ENCODE results near the gene FOXO1.

Gene FOXO1

GRCh38 chr13:40617801-40618356 is 48.6 kb downstream of the FOXO1 start:
- Histone ChIP-seq H3K23ac (ENCODE audit: low read length) (no peak overlapping the region), H3K4me2 (ENCODE audit: low read length) (no peak overlapping the region), H3K9me3 (ENCODE audit: insufficient read depth, low read depth, low read length) (no peaks in the 10 kb centered on the region), H3K18ac (ENCODE audit: low read length) (no peak overlapping the region), H3K27ac (ENCODE audit: low read depth, low read length) (no peak overlapping the region), H3K36me3 (ENCODE audit: control insufficient read depth in 1 of 2, insufficient read depth in 2 of 2, low read length in 2 of 2) (peaks cover 3 to 5% of the 10 kb centered on the region in 2 experiments), H3K14ac (ENCODE audit: low read length) (no peak overlapping the region), H4K8ac (ENCODE audit: low read depth, low read length) (no peak overlapping the region), H2BK12ac (ENCODE audit: low read length) (no peak overlapping the region), H4K12ac (ENCODE audit: low read depth, low read length) (no peak overlapping the region), H3K79me2 (ENCODE audit: control insufficient read depth, insufficient read depth, low read length, poor library complexity) (peaks cover 16% of the 10 kb centered on the region), H3K4me3 (ENCODE audit: low read depth, low read length) (no peak overlapping the region), H3K4me1 (ENCODE audit: control insufficient read depth in 1 of 2, insufficient read depth in 2 of 2, low read length in 2 of 2) (peaks cover 16 to 22% of the 10 kb centered on the region in 2 experiments), H3K4ac (ENCODE audit: low read depth, low read length) (peak overlapping the region; percentile 19), H2BK5ac (ENCODE audit: low read depth, low read length, poor library complexity) (no peak overlapping the region), H2AK5ac (ENCODE audit: low read length) (no peak overlapping the region), H2AFZ (ENCODE audit: insufficient read depth, low read length, poor library complexity) (no peak overlapping the region), H3K9ac (ENCODE audit: low read length) (no peak overlapping the region), H3K27me3 (ENCODE audit: insufficient read depth, low read length) (no peaks in the 10 kb centered on the region), H4K91ac (ENCODE audit: low read depth, low read length) (no peak overlapping the region), H3K79me1 (ENCODE audit: low read length) (peaks cover 2% of the 10 kb centered on the region), H2BK120ac (ENCODE audit: insufficient read depth, low read length, poor library complexity) (no peak overlapping the region)
- WGBS (ENCODE audit: extremely low coverage, insufficient coverage, insufficient read length), result no CpG with 5 or more reads among the region's 8 CpGs
- DNase-seq, result peak; percentile 34 to 58

- no CpG with 5 or more reads among the region's 7 CpGs for WGBS (ENCODE audit: extremely low coverage, insufficient coverage, insufficient read length)
- Histone ChIP-seq H3K18ac (ENCODE audit: low read length) (no peak overlapping the region), H2AK5ac (ENCODE audit: low read length) (no peak overlapping the region), H2BK5ac (ENCODE audit: low read depth, low read length, poor library complexity) (no peak overlapping the region), H4K8ac (ENCODE audit: low read depth, low read length) (no peak overlapping the region), H3K4me1 (ENCODE audit: control insufficient read depth in 1 of 2, insufficient read depth in 2 of 2, low read length in 2 of 2) (peaks cover 14 to 24% of the 10 kb centered on the region in 2 experiments), H3K79me2 (ENCODE audit: control insufficient read depth, insufficient read depth, low read length, poor library complexity) (peaks cover 20% of the 10 kb centered on the region), H3K4me3 (ENCODE audit: low read depth, low read length) (no peak overlapping the region), H3K14ac (ENCODE audit: low read length) (no peak overlapping the region), H3K79me1 (ENCODE audit: low read length) (peaks cover 2% of the 10 kb centered on the region), H3K9me3 (ENCODE audit: insufficient read depth, low read depth, low read length) (no peaks in the 10 kb centered on the region), H3K36me3 (ENCODE audit: control insufficient read depth in 1 of 2, insufficient read depth in 2 of 2, low read length in 2 of 2) (peaks cover 3 to 5% of the 10 kb centered on the region in 2 experiments), H3K4ac (ENCODE audit: low read depth, low read length) (peak overlapping the region; percentile 49), H3K4me2 (ENCODE audit: low read length) (no peak overlapping the region), H2BK12ac (ENCODE audit: low read length) (no peak overlapping the region), H4K91ac (ENCODE audit: low read depth, low read length) (no peak overlapping the region), H3K9ac (ENCODE audit: low read length) (no peak overlapping the region), H3K23ac (ENCODE audit: low read length) (no peak overlapping the region), H2BK120ac (ENCODE audit: insufficient read depth, low read length, poor library complexity) (no peak overlapping the region), H2AFZ (ENCODE audit: insufficient read depth, low read length, poor library complexity) (no peak overlapping the region), H3K27me3 (ENCODE audit: insufficient read depth, low read length) (no peaks in the 10 kb centered on the region), H4K12ac (ENCODE audit: low read depth, low read length) (no peak overlapping the region), H3K27ac (ENCODE audit: low read depth, low read length) (no peak overlapping the region)
- DNase-seq, result no peak
These were observed 50.8 kb downstream of the FOXO1 start for GRCh38 chr13:40615619-40616018.

DNA sequence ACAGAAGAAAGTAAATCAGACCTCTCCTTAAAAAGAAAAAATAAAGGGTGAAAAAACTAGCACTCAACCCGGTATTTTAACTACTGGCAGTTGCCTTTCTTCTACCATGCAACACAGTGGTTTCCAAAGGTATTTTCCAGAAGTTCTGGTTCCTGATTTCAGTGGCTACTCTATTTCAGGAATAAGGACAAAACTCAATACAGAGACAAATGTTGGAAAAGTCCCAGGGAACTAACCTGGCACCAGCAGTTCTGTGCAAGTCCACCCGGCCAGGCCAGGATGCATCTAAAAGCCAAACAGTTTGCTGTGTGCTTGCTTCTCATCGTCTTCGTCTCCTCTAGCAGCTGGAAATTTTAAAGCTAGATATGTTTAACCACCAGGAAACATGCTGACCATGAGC is 52.5 kb downstream of the FOXO1 start:
- H3K4ac ChIP-seq (ENCODE audit: low read depth, low read length), result peak overlapping the region; percentile 75
- no peak overlapping the region for H2AFZ ChIP-seq (ENCODE audit: insufficient read depth, low read length, poor library complexity)
- H3K79me1 ChIP-seq (ENCODE audit: low read length), result peaks cover 2% of the 10 kb centered on the region
- no peak overlapping the region for H4K12ac ChIP-seq (ENCODE audit: low read depth, low read length)
- no peak for DNase-seq
- no peak overlapping the region for H3K9ac ChIP-seq (ENCODE audit: low read length)
- no peak overlapping the region for H3K18ac ChIP-seq (ENCODE audit: low read length)
- H4K8ac ChIP-seq (ENCODE audit: low read depth, low read length), result no peak overlapping the region
- no peak overlapping the region for H3K27ac ChIP-seq (ENCODE audit: low read depth, low read length)
- no peak overlapping the region for H2BK12ac ChIP-seq (ENCODE audit: low read length)
- H4K91ac ChIP-seq (ENCODE audit: low read depth, low read length), result no peak overlapping the region
- peaks cover 18% of the 10 kb centered on the region for H3K79me2 ChIP-seq (ENCODE audit: control insufficient read depth, insufficient read depth, low read length, poor library complexity)
- H3K4me3 ChIP-seq (ENCODE audit: low read depth, low read length), result no peak overlapping the region
- WGBS (ENCODE audit: extremely low coverage, insufficient coverage, insufficient read length), result no CpG with 5 or more reads among the region's 4 CpGs
- H3K9me3 ChIP-seq (ENCODE audit: insufficient read depth, low read depth, low read length), result no peaks in the 10 kb centered on the region
- no peak overlapping the region for H3K23ac ChIP-seq (ENCODE audit: low read length)
- H3K27me3 ChIP-seq (ENCODE audit: insufficient read depth, low read length), result no peaks in the 10 kb centered on the region
- H2BK120ac ChIP-seq (ENCODE audit: insufficient read depth, low read length, poor library complexity), result no peak overlapping the region
- no peak overlapping the region for H2AK5ac ChIP-seq (ENCODE audit: low read length)
- peaks cover 3% of the 10 kb centered on the region in 2 experiments for H3K36me3 ChIP-seq (ENCODE audit: control insufficient read depth in 1 of 2, insufficient read depth in 2 of 2, low read length in 2 of 2)
- H2BK5ac ChIP-seq (ENCODE audit: low read depth, low read length, poor library complexity), result no peak overlapping the region
- peaks cover 14 to 22% of the 10 kb centered on the region in 2 experiments for H3K4me1 ChIP-seq (ENCODE audit: control insufficient read depth in 1 of 2, insufficient read depth in 2 of 2, low read length in 2 of 2)
- no peak overlapping the region for H3K4me2 ChIP-seq (ENCODE audit: low read length)
- H3K14ac ChIP-seq (ENCODE audit: low read length), result no peak overlapping the region

DNA sequence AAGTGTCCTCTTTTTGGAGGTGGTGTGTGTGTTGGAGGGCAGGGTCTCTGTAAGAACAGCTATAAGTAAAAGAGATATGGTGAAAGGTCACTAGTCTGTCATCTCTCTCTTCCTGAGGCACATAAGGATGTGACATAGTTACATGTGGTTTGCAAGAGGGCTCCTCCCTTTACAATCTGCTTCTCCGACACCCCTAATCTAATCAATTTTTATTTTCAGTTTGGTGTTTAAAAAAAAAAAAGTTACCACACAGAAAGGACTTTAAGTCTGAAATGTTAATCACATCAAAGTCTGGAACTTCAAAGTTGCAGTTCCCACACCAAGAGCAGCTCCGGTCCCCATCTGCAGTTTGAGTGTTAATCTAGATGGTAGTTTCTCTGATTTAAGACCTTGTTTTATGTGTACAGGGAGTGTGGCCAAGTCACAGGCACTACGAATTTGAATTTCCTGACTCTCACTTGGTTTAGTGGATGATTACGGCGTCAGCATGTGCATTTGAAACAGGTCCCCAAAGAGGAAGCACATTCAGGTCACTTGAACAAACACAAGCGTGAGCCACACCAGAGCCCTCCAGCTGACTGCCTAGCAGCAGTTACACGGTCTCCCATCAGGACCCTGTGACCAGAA is 53.1 kb downstream of the FOXO1 start:
- Histone ChIP-seq H3K79me2 (ENCODE audit: control insufficient read depth, insufficient read depth, low read length, poor library complexity) (peaks cover 18% of the 10 kb centered on the region), H4K8ac (ENCODE audit: low read depth, low read length) (peak overlapping the region; percentile 31), H3K23ac (ENCODE audit: low read length) (no peak overlapping the region), H3K4me1 (ENCODE audit: control insufficient read depth in 1 of 2, insufficient read depth in 2 of 2, low read length in 2 of 2) (peaks cover 14 to 22% of the 10 kb centered on the region in 2 experiments), H3K27me3 (ENCODE audit: insufficient read depth, low read length) (no peaks in the 10 kb centered on the region), H2BK5ac (ENCODE audit: low read depth, low read length, poor library complexity) (no peak overlapping the region), H2BK120ac (ENCODE audit: insufficient read depth, low read length, poor library complexity) (no peak overlapping the region), H4K91ac (ENCODE audit: low read depth, low read length) (no peak overlapping the region), H2BK12ac (ENCODE audit: low read length) (no peak overlapping the region), H3K18ac (ENCODE audit: low read length) (peak overlapping the region; percentile 62), H3K79me1 (ENCODE audit: low read length) (peaks cover 2% of the 10 kb centered on the region), H2AK5ac (ENCODE audit: low read length) (no peak overlapping the region), H2AFZ (ENCODE audit: insufficient read depth, low read length, poor library complexity) (peak overlapping the region; percentile 45), H3K4me3 (ENCODE audit: low read depth, low read length) (no peak overlapping the region), H3K36me3 (ENCODE audit: control insufficient read depth in 1 of 2, insufficient read depth in 2 of 2, low read length in 2 of 2) (peaks cover 3% of the 10 kb centered on the region in 2 experiments), H3K9me3 (ENCODE audit: insufficient read depth, low read depth, low read length) (no peaks in the 10 kb centered on the region), H3K4me2 (ENCODE audit: low read length) (no peak overlapping the region), H3K4ac (ENCODE audit: low read depth, low read length) (peak overlapping the region; percentile 64), H3K9ac (ENCODE audit: low read length) (no peak overlapping the region), H4K12ac (ENCODE audit: low read depth, low read length) (no peak overlapping the region), H3K14ac (ENCODE audit: low read length) (no peak overlapping the region), H3K27ac (ENCODE audit: low read depth, low read length) (no peak overlapping the region)
- no peak for DNase-seq
- WGBS (ENCODE audit: extremely low coverage, insufficient coverage, insufficient read length), result no CpG with 5 or more reads among the region's 7 CpGs
